ENCODE data around the gene SNX14. TPM values are rescaled to one million over a fixed set of nuclear protein-coding genes. Genes with fewer than 3 reads are reported as not detected.

SNX14 gene
- total and polyA plus RNA-seq, 10 of the 15 experiments (the other 5 are each of a cell fraction or from before 2014, with no cell fraction given): 34.2 to 122 (median 51.0) TPM

GRCh38 chr6:85479208-85479607 lies 114.5 kb downstream of the SNX14 start:
- ChIA-PET RAD21 (ENCODE audit: unreplicated experiment) (interaction anchor here (1.0 to 1.3 kb wide), 4 partner anchors 10 to 125 kb away, joined by 3 to 7 read pairs (median 3); no protein-coding TSS in a partner anchor), CTCF (interaction anchor here (0.8 to 12.1 kb wide), 8 partner anchors 10 to 126 kb away, joined by 3 to 217 read pairs (median 9); partner anchors contain the start of gene NT5E), SMC1A (ENCODE audit: uncharacterized antibody, unreplicated experiment) (interaction anchor here (0.7 to 11.6 kb wide), 9 partner anchors 10 to 126 kb away, joined by 3 to 162 read pairs (median 30); partner anchors contain the start of gene NT5E), POLR2A (no interaction called here)
- H3K9ac ChIP-seq (ENCODE audit: control insufficient read depth, insufficient read depth, low read length): no peak overlapping the region
- DNase-seq (ENCODE audit: low read depth, low spot score): no peak
- no peaks in the 10 kb centered on the region for H3K27me3 ChIP-seq (replicated peaks in 1 of 2; ENCODE audit: control insufficient read depth in 2 of 2, insufficient read depth in 2 of 2, low read length in 1 of 2)
- H3K36me3 ChIP-seq (ENCODE audit: control insufficient read depth in 2 of 2, insufficient read depth in 2 of 2, low read length in 1 of 2): no peaks in the 10 kb centered on the region; a peak in 1 of 4 replicates
- WGBS (ENCODE audit: insufficient coverage, insufficient replicate concordance, low lambda C conversion rate, missing lambda C conversion rate): 100% methylated on average over 1 of the region's 1 CpG
- in situ Hi-C loops (cut with MboI) (no loop called here), intact Hi-C loops (cut with micrococcal nuclease; ENCODE audit: unreplicated experiment) (no loop called here)
- no peak overlapping the region for H2AFZ ChIP-seq (ENCODE audit: control insufficient read depth, low read depth, low read length)
- H3K4me2 ChIP-seq (ENCODE audit: control insufficient read depth, insufficient read depth): no peak overlapping the region
- H3K4me3 ChIP-seq: no peak overlapping the region
- BruUV-seq (replicated peaks): no TSS peak
- no peaks in the 10 kb centered on the region for H3K9me3 ChIP-seq (replicated peaks; ENCODE audit: control insufficient read depth, insufficient read depth, low read length)
- TF ChIP-seq PAX8 (IDR thresholded peaks at IDR 0.05) (no peak), POLR2AphosphoS2 (IDR thresholded peaks at IDR 0.05; ENCODE audit: low read depth, low read length) (no peak), IRF4 (IDR thresholded peaks at IDR 0.05; ENCODE audit: low read depth, low read length) (no peak)
- H4K20me1 ChIP-seq (ENCODE audit: control insufficient read depth, insufficient read depth): no peaks in the 10 kb centered on the region
- ATAC-seq: no peak
- no peaks in the 10 kb centered on the region for H3K79me2 ChIP-seq (ENCODE audit: control insufficient read depth, insufficient read depth, low read length)
- H3K27ac ChIP-seq (ENCODE audit: control insufficient read depth, insufficient read depth): no peak overlapping the region
- H3K4me1 ChIP-seq (ENCODE audit: control insufficient read depth, insufficient read depth, low read length): no peaks in the 10 kb centered on the region
- FAIRE-seq: no peak

- ChIA-PET RAD21 (ENCODE audit: unreplicated experiment) (interaction anchor here (1.4 to 2.6 kb wide), 2 partner anchors 26 to 103 kb away, joined by 5 to 15 read pairs; partner anchors contain the start of gene NT5E), POLR2A (no interaction called here), SMC1A (ENCODE audit: uncharacterized antibody, unreplicated experiment) (interaction anchor here (1.0 to 11.6 kb wide), 4 partner anchors 13 to 123 kb away, joined by 4 to 162 read pairs (median 75); partner anchors contain the start of gene NT5E), CTCF (interaction anchor here (0.5 to 12.1 kb wide), 8 partner anchors 14 to 701 kb away, joined by 3 to 188 read pairs (median 6); partner anchors contain the start of gene NT5E)
- WGBS (ENCODE audit: insufficient coverage, insufficient replicate concordance, low lambda C conversion rate, missing lambda C conversion rate): 80% methylated on average over 4 of the region's 4 CpGs
- ATAC-seq: no peak
- no peak for FAIRE-seq
- Histone ChIP-seq H3K79me2 (ENCODE audit: control insufficient read depth, insufficient read depth, low read length) (no peaks in the 10 kb centered on the region), H3K9ac (ENCODE audit: control insufficient read depth, insufficient read depth, low read length) (no peak overlapping the region), H4K20me1 (ENCODE audit: control insufficient read depth, insufficient read depth) (no peaks in the 10 kb centered on the region), H3K4me1 (ENCODE audit: control insufficient read depth, insufficient read depth, low read length) (no peaks in the 10 kb centered on the region), H3K27me3 (replicated peaks in 1 of 2; ENCODE audit: control insufficient read depth in 2 of 2, insufficient read depth in 2 of 2, low read length in 1 of 2) (no peaks in the 10 kb centered on the region), H3K4me3 (no peak overlapping the region), H3K4me2 (ENCODE audit: control insufficient read depth, insufficient read depth) (no peak overlapping the region), H3K9me3 (replicated peaks; ENCODE audit: control insufficient read depth, insufficient read depth, low read length) (no peaks in the 10 kb centered on the region), H3K27ac (ENCODE audit: control insufficient read depth, insufficient read depth) (no peak overlapping the region), H3K36me3 (ENCODE audit: control insufficient read depth in 2 of 2, insufficient read depth in 2 of 2, low read length in 1 of 2) (no peaks in the 10 kb centered on the region; a peak in 1 of 4 replicates), H2AFZ (ENCODE audit: control insufficient read depth, low read depth, low read length) (no peak overlapping the region)
- intact Hi-C loops (cut with micrococcal nuclease; ENCODE audit: unreplicated experiment) (no loop called here), in situ Hi-C loops (cut with MboI) (no loop called here)
- TF ChIP-seq POLR2AphosphoS2 (IDR thresholded peaks at IDR 0.05; ENCODE audit: low read depth, low read length) (no peak), TCF3 (IDR thresholded peaks at IDR 0.05; ENCODE audit: borderline replicate concordance, insufficient read depth, low read depth, low read length) (no peak), ZBED1 (IDR thresholded peaks at IDR 0.05; ENCODE audit: borderline replicate concordance) (no peak), ZBTB40 (IDR thresholded peaks at IDR 0.05; ENCODE audit: borderline replicate concordance) (no peak), RAD21 (IDR thresholded peaks at IDR 0.05; ENCODE audit: insufficient read depth, low read depth, low read length) (peak; percentile 14; the same call in 1 of the 2 replicates), CREB1 (IDR thresholded peaks at IDR 0.05; ENCODE audit: low read depth) (no peak), SMC3 (IDR thresholded peaks at IDR 0.05; ENCODE audit: borderline replicate concordance, low read length) (peak; percentile 15; the same call in 1 of the 2 replicates), ATF2 (IDR thresholded peaks at IDR 0.05; ENCODE audit: low read length) (no peak), SUPT20H (IDR thresholded peaks at IDR 0.05; ENCODE audit: borderline replicate concordance, control insufficient read depth, low read depth, low read length) (no peak)
- no peak for DNase-seq (ENCODE audit: low read depth, low spot score)
- BruUV-seq (replicated peaks): no TSS peak
Measured at GRCh38 chr6:85476532-85476931, 117.1 kb downstream of the SNX14 start.
